ENCODE results near the gene CLCN2.

DNA sequence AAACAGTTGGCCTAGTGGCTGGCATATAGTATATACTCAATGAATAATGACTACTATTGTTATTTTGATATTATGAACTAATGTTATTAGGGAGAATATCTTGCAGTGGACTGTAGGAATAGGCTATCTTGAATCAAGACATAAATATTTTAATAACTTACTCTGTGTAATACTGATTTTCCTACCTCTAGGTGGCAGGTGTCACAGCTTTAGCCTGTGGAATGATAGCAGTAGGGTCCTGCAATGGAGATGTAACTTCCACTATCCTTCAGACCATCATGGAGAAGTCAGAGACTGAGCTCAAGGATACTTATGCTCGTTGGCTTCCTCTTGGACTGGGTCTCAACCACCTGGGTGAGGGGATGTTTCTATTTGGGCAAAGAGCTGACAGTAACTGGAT is 55.8 kb downstream of the CLCN2 start:
- TF ChIP-seq POU6F1 (CRISPR knock-in tag; IDR thresholded peaks at IDR 0.05; ENCODE audit: borderline replicate concordance, low read depth) (no peak), RARB (CRISPR knock-in tag; IDR thresholded peaks at IDR 0.05) (no peak), TCF4 (CRISPR knock-in tag; IDR thresholded peaks at IDR 0.05; ENCODE audit: borderline replicate concordance) (no peak), ZFP3 (CRISPR knock-in tag; IDR thresholded peaks at IDR 0.05) (no peak), ZNF8 (CRISPR knock-in tag; IDR thresholded peaks at IDR 0.05) (no peak)
- TF ChIP-seq, protein P1, sequence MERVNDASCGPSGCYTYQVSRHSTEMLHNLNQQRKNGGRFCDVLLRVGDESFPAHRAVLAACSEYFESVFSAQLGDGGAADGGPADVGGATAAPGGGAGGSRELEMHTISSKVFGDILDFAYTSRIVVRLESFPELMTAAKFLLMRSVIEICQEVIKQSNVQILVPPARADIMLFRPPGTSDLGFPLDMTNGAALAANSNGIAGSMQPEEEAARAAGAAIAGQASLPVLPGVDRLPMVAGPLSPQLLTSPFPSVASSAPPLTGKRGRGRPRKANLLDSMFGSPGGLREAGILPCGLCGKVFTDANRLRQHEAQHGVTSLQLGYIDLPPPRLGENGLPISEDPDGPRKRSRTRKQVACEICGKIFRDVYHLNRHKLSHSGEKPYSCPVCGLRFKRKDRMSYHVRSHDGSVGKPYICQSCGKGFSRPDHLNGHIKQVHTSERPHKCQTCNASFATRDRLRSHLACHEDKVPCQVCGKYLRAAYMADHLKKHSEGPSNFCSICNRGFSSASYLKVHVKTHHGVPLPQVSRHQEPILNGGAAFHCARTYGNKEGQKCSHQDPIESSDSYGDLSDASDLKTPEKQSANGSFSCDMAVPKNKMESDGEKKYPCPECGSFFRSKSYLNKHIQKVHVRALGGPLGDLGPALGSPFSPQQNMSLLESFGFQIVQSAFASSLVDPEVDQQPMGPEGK (CRISPR knock-in tag; IDR thresholded peaks at IDR 0.05; ENCODE audit: borderline replicate concordance), result no peak
